H1 (cell line): Measurements from ENCODE around the gene SRGAP3.

Experiments used
- ATF2 ChIP-seq: IDR thresholded peaks from 2 replicates; pipeline ENCODE4 v1.6.1; 2012; ENCODE audit warnings: low read length, inconsistent platforms
- ATF3 ChIP-seq: IDR thresholded peaks from 2 replicates; pipeline ENCODE4 v1.6.1; 2011; ENCODE audit warnings: low read depth, mild to moderate bottlenecking, low read length; ENCODE audit not compliant: insufficient read depth
- CEBPB ChIP-seq: IDR thresholded peaks from 2 replicates; pipeline ENCODE4 v1.6.1; 2012; ENCODE audit warnings: low read depth, low read length
- EP300 ChIP-seq, 2 experiments: IDR thresholded peaks; 1 replicate in 1 of 2; 2 replicates in 1 of 2; pipeline ENCODE4 v1.6.1; 2011 to 2012; ENCODE audit warnings: low read depth in 2 of 2, low read length in 2 of 2, mild to moderate bottlenecking in 2 of 2, borderline replicate concordance in 1 of 2, inconsistent platforms in 1 of 2, moderate library complexity in 1 of 2
- EZH2 ChIP-seq: fragments of 200-600 bp; sonication (generic); IDR thresholded peaks from 2 replicates; pipeline ENCODE4 v1.7.1; 2012; ENCODE audit warnings: low read depth, mild to moderate bottlenecking, moderate library complexity, low read length, inconsistent platforms; ENCODE audit not compliant: severe bottlenecking
- KDM5A ChIP-seq: fragments of 200-600 bp; IDR thresholded peaks from 2 replicates; pipeline ENCODE4 v1.7.1; 2012; ENCODE audit warnings: mild to moderate bottlenecking, low read length, inconsistent platforms, mixed read lengths
- MAX ChIP-seq: IDR thresholded peaks from 2 replicates; pipeline ENCODE4 v1.6.1; 2012; ENCODE audit warnings: inconsistent platforms
- POLR2A ChIP-seq, 2 experiments: IDR thresholded peaks; 1 replicate in 1 of 2; 2 replicates in 1 of 2; pipeline ENCODE4 v1.6.1; 2011; ENCODE audit warnings: low read depth in 2 of 2, low read length in 2 of 2, mild to moderate bottlenecking in 2 of 2; ENCODE audit errors: control extremely low read depth in 1 of 2
- SUZ12 ChIP-seq: fragments of 200-600 bp; sonication (generic); IDR thresholded peaks from 2 replicates; pipeline ENCODE4 v1.6.1; 2012; ENCODE audit warnings: mild to moderate bottlenecking, inconsistent platforms, low read length, moderate library complexity, mixed read lengths
- TAF7 ChIP-seq: optimal IDR thresholded peaks from 2 replicates; pipeline ENCODE3; 2011; ENCODE audit warnings: low read depth, mild to moderate bottlenecking, inconsistent platforms, low read length, moderate library complexity, borderline replicate concordance
- TEAD4 ChIP-seq: IDR thresholded peaks from 2 replicates; pipeline ENCODE4 v1.6.1; 2012; ENCODE audit warnings: low read depth, low read length, inconsistent platforms, mixed read lengths
- TF ChIP-seq, protein P1 (sequence below), 3 experiments: IDR thresholded peaks; 1 replicate in 2 of 3; 2 replicates in 1 of 3; pipeline versions ENCODE4 v1.5.1 to v1.6.1; 2011; ENCODE audit warnings: low read length in 3 of 3, mild to moderate bottlenecking in 3 of 3, inconsistent platforms in 2 of 3, low read depth in 1 of 3, moderate library complexity in 1 of 3; ENCODE audit not compliant: insufficient read depth in 1 of 3; ENCODE audit errors: control extremely low read depth in 1 of 3

DNA sequence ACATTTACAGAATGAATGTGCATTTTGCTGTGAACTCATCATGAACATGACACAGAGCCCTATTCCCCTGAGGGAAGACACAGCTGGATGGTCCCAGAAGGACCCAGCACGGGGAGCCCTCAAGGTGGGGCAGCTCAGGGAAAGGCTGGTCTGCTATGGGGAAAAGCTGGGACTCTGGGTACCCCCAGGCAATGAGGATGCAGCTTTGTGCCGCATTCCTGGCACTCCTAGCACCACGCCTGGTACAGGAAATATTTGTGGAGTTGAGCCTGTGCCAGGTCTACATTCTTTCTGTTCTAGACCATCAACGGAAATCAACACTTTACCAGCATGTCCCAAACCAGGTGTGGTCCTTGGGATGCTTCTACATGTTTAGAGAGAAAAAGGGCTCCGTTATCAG is 74.0 kb downstream of the SRGAP3 start:
- TF ChIP-seq EZH2 (no peak), SUZ12 (no peak), EP300 (IDR thresholded peaks at IDR 0.05; ENCODE audit: borderline replicate concordance in 1 of 2, low read depth in 2 of 2, low read length in 2 of 2) (no peak), POLR2A (IDR thresholded peaks at IDR 0.05; ENCODE audit: control extremely low read depth in 1 of 2, low read depth in 2 of 2, low read length in 2 of 2) (no peak), ATF3 (no peak), TEAD4 (no peak), TAF7 (no peak), ATF2 (no peak), MAX (no peak), CEBPB (no peak), KDM5A (no peak)
- TF ChIP-seq, protein P1, sequence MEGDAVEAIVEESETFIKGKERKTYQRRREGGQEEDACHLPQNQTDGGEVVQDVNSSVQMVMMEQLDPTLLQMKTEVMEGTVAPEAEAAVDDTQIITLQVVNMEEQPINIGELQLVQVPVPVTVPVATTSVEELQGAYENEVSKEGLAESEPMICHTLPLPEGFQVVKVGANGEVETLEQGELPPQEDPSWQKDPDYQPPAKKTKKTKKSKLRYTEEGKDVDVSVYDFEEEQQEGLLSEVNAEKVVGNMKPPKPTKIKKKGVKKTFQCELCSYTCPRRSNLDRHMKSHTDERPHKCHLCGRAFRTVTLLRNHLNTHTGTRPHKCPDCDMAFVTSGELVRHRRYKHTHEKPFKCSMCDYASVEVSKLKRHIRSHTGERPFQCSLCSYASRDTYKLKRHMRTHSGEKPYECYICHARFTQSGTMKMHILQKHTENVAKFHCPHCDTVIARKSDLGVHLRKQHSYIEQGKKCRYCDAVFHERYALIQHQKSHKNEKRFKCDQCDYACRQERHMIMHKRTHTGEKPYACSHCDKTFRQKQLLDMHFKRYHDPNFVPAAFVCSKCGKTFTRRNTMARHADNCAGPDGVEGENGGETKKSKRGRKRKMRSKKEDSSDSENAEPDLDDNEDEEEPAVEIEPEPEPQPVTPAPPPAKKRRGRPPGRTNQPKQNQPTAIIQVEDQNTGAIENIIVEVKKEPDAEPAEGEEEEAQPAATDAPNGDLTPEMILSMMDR (IDR thresholded peaks at IDR 0.05; ENCODE audit: control extremely low read depth in 1 of 3, insufficient read depth in 1 of 3, low read depth in 1 of 3, low read length in 3 of 3): no peak
